Tibial artery (tissue), 4 donors: ENCODE data around the gene FAM9C.

Experiments
- DNase-seq, 2 donors: peaks; one replicate each; pipeline ENCODE4 v3.0.0-alpha.2; 2019
- H3K27ac ChIP-seq, 2 donors: fragments of 200-600 bp; sonication (generic) in 1 of 2; 1 replicate in 1 of 2; 2 replicates in 1 of 2; pipeline ENCODE4 v1.5.1; 2018 to 2019; ENCODE audit warnings: mild to moderate bottlenecking in 1 of 2
- H3K27me3 ChIP-seq, 2 donors: fragments of 200-600 bp; sonication (generic) in 1 of 2; one replicate each; pipeline versions ENCODE4 v1.5.1 to v1.6.0; 2016 to 2019
- H3K36me3 ChIP-seq, 3 donors: fragments of 200-600 bp; sonication (generic) in 2 of 3; one replicate each; pipeline ENCODE4 v1.5.1; 2016 to 2019; ENCODE audit warnings: mild to moderate bottlenecking in 2 of 3
- H3K4me1 ChIP-seq, 4 donors: fragments of 200-600 bp; sonication (generic) in 2 of 4; 1 replicate in 3 of 4; 2 replicates in 1 of 4; pipeline ENCODE4 v1.5.1; 2016 to 2019
- H3K4me3 ChIP-seq, 2 donors: fragments of 200-600 bp; sonication (generic) in 1 of 2; 1 replicate in 1 of 2; 2 replicates in 1 of 2; pipeline ENCODE4 v1.5.1; 2018 to 2019; ENCODE audit warnings: mild to moderate bottlenecking in 2 of 2
- H3K9me3 ChIP-seq, 3 donors: fragments of 200-600 bp; sonication (generic) in 1 of 3; one replicate each; pipeline ENCODE4 v1.5.1; 2016 to 2019
- intact Hi-C: fragments of 100-400 bp; cut with DNase I; formaldehyde crosslinking; loops from one replicate; pipeline ENCODE4 v1.15.0; 2023; ENCODE audit warnings: low total_unique reads
- TF ChIP-seq, protein P1 (sequence below), 2 experiments: fragments of 200-600 bp in 1 of 2; fragments of 450-650 bp in 1 of 2; IDR thresholded peaks; one replicate each; pipeline ENCODE4 v1.5.1; 2017 to 2019; ENCODE audit warnings: antibody characterized with exemption in 2 of 2, mild to moderate bottlenecking in 1 of 2, moderate library complexity in 1 of 2

The FAM9C gene

DNA sequence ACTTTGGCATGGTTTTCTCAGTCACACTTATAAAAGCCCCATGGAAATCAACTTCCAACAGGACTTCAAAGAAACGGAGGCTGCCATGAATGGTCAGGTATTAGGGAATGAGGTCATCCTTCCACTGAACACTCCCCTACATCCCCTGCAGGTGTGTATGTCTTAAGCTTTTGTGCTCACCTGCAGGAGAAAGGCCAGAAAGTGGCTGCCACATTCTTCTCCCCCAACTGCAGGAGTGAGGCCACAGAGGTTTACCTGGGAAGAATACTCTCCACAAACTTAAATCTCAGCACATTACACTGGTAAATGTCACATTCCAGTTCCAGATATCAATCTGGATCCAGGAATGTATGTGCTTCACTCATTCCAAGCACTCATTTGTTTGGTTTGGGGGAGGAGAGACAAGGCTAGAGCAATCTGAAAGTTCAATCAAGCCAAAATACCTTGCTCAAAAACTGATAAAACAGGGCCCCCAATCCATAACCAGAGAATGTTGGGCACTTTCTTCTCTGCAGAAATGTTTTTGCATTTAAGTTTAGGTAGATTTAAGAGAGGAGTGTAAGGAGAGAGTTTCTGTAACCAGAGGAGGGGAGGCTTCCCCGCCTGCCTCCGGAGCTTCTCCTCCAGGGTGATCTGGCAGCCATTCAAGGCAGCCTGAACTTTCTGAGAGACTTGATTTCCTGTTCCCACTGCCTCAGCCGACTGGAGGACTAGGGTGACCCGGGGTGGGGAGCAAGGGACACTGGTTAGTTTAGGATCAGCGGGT is 15.4 kb downstream of the FAM9C start:
- intact Hi-C loops, result no loop called here
- no peaks in the 10 kb centered on the region for H3K9me3 ChIP-seq
- no peak overlapping the region for H3K27ac ChIP-seq
- peak in 1 of 2 donors; percentile 40 for DNase-seq
- no peaks in the 10 kb centered on the region for H3K36me3 ChIP-seq
- H3K4me1 ChIP-seq, result peaks cover 0 to 15% (median 4%) of the 10 kb centered on the region in 4 donors
- H3K27me3 ChIP-seq, result no peaks in the 10 kb centered on the region
- TF ChIP-seq, protein P1, sequence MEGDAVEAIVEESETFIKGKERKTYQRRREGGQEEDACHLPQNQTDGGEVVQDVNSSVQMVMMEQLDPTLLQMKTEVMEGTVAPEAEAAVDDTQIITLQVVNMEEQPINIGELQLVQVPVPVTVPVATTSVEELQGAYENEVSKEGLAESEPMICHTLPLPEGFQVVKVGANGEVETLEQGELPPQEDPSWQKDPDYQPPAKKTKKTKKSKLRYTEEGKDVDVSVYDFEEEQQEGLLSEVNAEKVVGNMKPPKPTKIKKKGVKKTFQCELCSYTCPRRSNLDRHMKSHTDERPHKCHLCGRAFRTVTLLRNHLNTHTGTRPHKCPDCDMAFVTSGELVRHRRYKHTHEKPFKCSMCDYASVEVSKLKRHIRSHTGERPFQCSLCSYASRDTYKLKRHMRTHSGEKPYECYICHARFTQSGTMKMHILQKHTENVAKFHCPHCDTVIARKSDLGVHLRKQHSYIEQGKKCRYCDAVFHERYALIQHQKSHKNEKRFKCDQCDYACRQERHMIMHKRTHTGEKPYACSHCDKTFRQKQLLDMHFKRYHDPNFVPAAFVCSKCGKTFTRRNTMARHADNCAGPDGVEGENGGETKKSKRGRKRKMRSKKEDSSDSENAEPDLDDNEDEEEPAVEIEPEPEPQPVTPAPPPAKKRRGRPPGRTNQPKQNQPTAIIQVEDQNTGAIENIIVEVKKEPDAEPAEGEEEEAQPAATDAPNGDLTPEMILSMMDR (IDR thresholded peaks at IDR 0.05), result no peak
- H3K4me3 ChIP-seq, result no peak overlapping the region

DNA sequence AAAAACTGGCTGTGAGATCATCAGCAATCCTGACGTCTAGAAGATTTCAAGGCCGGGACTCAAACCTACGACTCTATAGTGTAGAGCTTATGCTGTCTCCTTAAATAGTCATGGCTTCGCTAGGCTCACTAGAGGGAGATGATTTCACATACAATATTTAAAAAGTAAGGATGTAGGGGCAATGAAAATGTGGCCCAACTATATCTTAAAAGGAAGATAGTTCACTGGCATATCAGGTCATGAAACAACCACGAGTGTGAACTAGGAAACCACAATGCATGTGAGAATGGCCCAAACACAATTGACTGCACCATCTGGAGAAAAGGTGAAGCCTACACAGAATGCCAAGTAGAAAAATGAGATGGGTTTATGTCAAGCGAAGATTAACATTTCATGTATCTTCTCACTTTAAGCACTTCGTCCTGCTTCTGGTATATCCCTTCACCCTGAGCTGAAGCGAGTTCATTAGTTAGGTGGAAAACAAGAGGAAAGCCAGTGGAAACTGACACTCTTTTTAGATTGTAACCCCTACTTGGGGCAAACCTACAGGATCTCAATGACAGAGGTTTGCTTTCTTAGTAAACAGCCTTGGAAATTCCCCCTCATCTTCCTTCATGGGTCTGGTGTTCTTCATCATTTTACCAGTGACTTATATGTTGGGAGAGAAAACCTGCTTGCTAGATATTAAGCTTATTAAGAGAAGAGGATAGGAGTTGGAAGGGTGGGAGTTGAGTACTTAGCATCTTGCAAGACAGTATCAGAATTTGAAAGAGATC is 17.4 kb downstream of the FAM9C start:
- H3K27ac ChIP-seq, result no peak overlapping the region
- H3K9me3 ChIP-seq, result no peaks in the 10 kb centered on the region
- H3K4me3 ChIP-seq, result no peak overlapping the region
- intact Hi-C loops, result no loop called here
- TF ChIP-seq, protein P1 (IDR thresholded peaks at IDR 0.05), result no peak
- no peak for DNase-seq
- no peaks in the 10 kb centered on the region for H3K27me3 ChIP-seq
- H3K36me3 ChIP-seq, result no peaks in the 10 kb centered on the region
- H3K4me1 ChIP-seq, result peaks cover 0 to 15% (median 4%) of the 10 kb centered on the region in 4 donors

DNA sequence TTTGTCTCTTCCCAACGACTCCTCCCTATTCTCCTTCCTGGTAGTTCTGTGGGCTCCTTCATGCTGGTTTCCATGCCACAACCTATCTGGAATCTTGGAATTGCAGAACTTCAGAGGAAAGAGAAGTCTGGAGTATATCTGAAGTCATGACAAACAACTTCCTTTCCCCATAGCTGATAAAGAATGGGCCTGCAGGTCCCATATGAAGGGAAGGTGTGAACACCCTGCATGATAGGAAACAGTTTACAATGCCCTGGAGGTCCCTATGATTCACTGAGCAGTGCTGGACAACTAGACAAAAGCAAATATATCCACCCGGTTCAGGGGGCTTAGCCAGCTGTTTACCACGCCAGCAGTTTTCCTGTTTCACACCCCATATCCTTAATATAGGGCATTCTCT is 19.4 kb downstream of the FAM9C start:
- H3K9me3 ChIP-seq, result no peaks in the 10 kb centered on the region
- H3K36me3 ChIP-seq, result no peaks in the 10 kb centered on the region
- no peaks in the 10 kb centered on the region for H3K27me3 ChIP-seq
- peaks cover 0 to 14% (median 4%) of the 10 kb centered on the region in 4 donors for H3K4me1 ChIP-seq
- H3K4me3 ChIP-seq, result no peak overlapping the region
- DNase-seq, result no peak
- intact Hi-C loops, result no loop called here
- no peak overlapping the region for H3K27ac ChIP-seq
- TF ChIP-seq, protein P1 (IDR thresholded peaks at IDR 0.05), result no peak

DNA sequence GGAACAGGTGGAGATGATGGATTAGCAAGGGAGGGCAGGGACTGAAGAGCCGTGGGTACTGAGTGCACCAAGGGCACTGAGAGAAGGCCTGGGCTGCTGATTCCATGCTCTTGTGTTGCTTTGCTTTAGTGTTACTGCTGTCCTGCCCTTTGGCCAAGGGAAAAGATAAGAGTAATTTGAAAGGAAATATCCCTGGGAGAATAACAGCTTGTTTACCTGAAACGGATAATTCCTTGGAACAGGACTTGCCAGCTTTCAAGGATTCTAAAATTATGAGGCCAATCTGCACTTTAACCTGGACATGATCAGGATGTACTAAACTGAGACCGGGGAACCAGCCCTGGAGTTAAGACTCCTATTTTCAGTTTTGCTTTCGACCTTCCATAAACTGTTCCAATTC is 20.4 kb downstream of the FAM9C start:
- no peaks in the 10 kb centered on the region for H3K36me3 ChIP-seq
- no peak overlapping the region for H3K27ac ChIP-seq
- no peak overlapping the region for H3K4me3 ChIP-seq
- TF ChIP-seq, protein P1 (IDR thresholded peaks at IDR 0.05), result no peak
- H3K4me1 ChIP-seq, result peaks cover 0 to 6% (median 3%) of the 10 kb centered on the region in 4 donors
- intact Hi-C loops, result no loop called here
- no peaks in the 10 kb centered on the region for H3K27me3 ChIP-seq
- DNase-seq, result no peak
- no peaks in the 10 kb centered on the region for H3K9me3 ChIP-seq

DNA sequence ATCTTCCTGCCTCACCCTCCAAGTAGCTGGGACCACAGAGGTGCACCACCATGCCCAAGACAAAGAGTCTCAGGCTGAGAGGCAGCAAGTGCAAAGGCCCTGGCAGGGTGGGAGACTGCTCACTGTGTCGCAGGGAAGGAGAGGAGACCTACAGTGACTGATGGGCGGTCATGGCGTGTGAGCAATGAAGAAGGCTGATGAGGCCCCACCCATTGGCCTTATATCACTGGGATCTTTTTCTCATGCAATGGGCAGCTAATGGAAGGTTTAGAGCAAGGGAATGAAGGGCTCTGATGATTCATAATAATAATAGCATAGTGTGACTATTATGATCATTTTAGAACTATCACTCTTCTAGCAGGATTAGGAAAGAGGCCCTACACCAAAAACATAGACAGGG is 20.9 kb downstream of the FAM9C start:
- H3K4me1 ChIP-seq, result peaks cover 0 to 1% (median under 1%) of the 10 kb centered on the region in 4 donors
- no peaks in the 10 kb centered on the region for H3K9me3 ChIP-seq
- H3K27ac ChIP-seq, result no peak overlapping the region
- intact Hi-C loops, result no loop called here
- H3K4me3 ChIP-seq, result no peak overlapping the region
- TF ChIP-seq, protein P1 (IDR thresholded peaks at IDR 0.05), result no peak
- DNase-seq, result no peak
- no peaks in the 10 kb centered on the region for H3K27me3 ChIP-seq
- no peaks in the 10 kb centered on the region for H3K36me3 ChIP-seq
